ENCODE results near the gene B3GNT4.
"Not testable (repeated sequence)": the region's sequence is repeated elsewhere in the genome, so short reads cannot be mapped to it uniquely, and the experiment has no call there.

B3GNT4 gene

DNA sequence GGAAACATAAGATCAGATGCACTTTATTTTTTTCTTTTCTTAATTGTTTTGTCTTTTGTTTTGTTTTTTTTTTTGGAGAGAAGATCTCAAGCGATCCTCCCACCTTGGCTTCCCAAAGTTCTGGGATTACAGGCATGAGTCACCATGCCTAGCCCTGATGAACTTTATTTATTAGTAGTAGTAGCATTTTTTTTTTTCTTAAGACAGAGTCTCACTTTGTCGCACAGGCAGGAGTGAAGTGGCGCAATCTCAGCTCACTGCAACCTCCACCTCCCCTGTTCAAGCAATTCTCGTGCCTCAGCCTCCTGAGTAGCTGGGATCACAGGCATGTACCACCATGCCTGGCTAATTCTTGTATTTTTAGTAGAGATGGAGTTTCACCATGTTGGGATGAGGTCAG, 27.0 kb upstream of the B3GNT4 start:
- not testable (repeated sequence) for H3K27me3 Mint-ChIP-seq; H3K9me3 Mint-ChIP-seq; ATAC-seq; DNase-seq; H3K27ac Mint-ChIP-seq; H3K36me3 Mint-ChIP-seq (ENCODE audit: low read depth); H3K4me3 Mint-ChIP-seq
- H3K4me1 Mint-ChIP-seq, result peaks cover 15% of the 10 kb centered on the region

DNA sequence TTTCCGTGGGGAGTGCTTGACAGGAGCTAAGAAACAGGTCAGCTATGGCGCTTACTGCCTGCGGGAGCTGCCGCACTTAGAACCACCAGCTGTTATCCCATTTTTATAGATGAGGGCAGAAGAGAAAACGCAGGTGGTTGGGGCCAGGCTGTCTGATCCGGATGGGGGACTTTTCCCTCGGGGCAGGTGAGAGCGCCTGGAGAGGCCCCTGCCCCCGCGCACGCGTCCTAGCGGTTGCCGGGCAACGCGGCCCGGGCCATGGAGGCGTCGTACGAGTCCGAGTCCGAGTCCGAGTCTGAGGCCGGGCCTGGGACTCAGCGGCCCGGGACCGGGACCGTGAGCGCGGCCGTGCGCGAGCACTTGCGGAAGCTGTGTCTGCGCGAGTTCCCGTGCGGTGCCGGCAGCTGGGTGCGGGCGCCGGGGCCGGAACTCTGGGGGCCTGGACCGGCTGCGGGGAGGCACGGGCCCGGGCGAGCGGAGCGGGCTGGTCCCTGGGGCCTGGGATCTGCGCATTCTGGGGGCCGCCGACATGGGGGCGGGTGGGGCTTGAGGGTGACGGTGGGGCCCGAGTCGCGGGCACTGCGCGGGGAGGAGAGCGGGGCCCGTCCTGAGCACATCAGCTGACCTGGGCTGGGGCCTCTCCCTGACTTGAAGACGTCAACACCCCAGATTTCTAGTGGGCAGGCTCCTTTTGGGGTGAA, 20.5 kb upstream of the B3GNT4 start, which contains the start of gene LRRC43:
TSS of gene LRRC43 (plus strand) at position 237 of the 701 bp plus-strand sequence. CDS start at position 259, 22 bp downstream.
- Mint-ChIP-seq H3K4me3 (peak within 1 kb of the TSS; percentile 78), H3K4me1 (peaks cover 12% of the 10 kb centered on the region), H3K27me3 (peaks cover 13% of the 10 kb centered on the region), H3K27ac (no peak within 1 kb of the TSS), H3K9me3 (no peaks in the 10 kb centered on the region), H3K36me3 (ENCODE audit: low read depth) (no peaks in the 10 kb centered on the region)
- ATAC-seq (peak; percentile 50), DNase-seq (peak; percentile 33)

DNA sequence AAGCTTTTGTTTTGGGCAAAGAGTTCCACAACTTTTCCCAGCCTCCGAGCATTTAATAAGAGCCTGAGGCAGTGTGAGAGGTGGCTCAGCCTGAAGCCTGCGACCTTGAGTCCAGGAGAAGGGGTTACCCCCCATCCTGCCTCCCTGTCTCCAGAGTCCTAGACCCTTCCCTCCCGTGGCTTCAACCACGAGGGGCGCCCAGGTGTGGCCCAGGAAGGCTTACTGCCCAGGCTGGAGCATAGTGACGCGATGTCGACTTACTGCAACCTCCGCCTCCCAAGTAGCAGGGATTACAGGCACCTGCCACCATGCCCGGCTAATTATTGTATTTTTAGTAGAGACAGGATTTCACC, 19.9 kb upstream of the B3GNT4 start:
- H3K27me3 Mint-ChIP-seq, result peaks cover 13% of the 10 kb centered on the region
- peaks cover 12% of the 10 kb centered on the region for H3K4me1 Mint-ChIP-seq
- no peak overlapping the region for H3K27ac Mint-ChIP-seq
- ATAC-seq, result no peak
- H3K4me3 Mint-ChIP-seq, result peak overlapping the region; percentile 26
- H3K36me3 Mint-ChIP-seq (ENCODE audit: low read depth), result no peaks in the 10 kb centered on the region
- no peak for DNase-seq
- H3K9me3 Mint-ChIP-seq, result no peaks in the 10 kb centered on the region

DNA sequence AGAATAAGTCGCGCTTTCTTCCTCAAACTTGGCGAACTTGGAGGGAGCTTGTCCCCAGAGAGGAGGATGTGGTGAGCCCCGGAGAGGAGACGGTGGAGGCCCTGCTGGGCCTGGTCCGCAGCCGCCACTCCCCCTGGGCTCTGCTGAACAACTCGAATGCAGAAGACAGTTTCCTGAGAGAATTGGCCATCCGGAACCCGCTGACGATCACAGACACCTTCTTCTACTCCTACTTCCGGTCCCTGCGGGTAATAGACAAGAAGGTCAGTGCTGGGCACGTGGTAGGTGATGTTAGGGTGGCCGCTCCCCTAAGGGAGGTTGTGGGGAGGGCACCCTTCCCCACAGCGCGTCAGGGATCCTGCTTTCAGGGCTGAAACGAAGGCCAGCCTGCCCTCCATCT, 19.0 kb upstream of the B3GNT4 start:
- Mint-ChIP-seq H3K4me3 (peak overlapping the region; percentile 5), H3K36me3 (ENCODE audit: low read depth) (no peaks in the 10 kb centered on the region), H3K9me3 (no peaks in the 10 kb centered on the region), H3K4me1 (peaks cover 12% of the 10 kb centered on the region), H3K27me3 (peaks cover 13% of the 10 kb centered on the region), H3K27ac (peak overlapping the region; percentile 29)
- DNase-seq (no peak), ATAC-seq (peak; percentile 18)

DNA sequence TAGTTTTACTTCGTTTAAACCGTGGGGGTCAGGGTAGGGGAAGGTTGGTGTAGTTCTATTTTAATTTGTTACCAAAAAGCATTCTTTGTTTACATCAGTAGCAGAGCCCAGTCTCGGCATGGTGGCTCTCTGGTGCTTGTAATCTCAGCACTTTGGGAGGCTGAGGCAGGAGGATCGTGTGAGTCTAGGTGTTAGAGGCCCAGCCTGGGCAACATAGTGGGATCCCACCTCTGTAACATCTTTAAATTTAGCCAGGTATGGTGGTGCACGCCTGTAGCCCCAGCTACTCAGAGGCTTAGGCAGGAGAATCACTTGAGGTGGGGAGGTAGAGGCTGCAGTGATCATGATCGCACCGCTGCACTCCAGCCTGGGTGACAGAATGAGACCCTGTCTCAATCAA, 18.4 kb upstream of the B3GNT4 start:
- Mint-ChIP-seq H3K27me3 (peaks cover 13% of the 10 kb centered on the region), H3K9me3 (no peaks in the 10 kb centered on the region), H3K4me3 (no peak overlapping the region), H3K36me3 (ENCODE audit: low read depth) (no peaks in the 10 kb centered on the region), H3K27ac (no peak overlapping the region), H3K4me1 (peaks cover 10% of the 10 kb centered on the region)
- DNase-seq, result no peak
- no peak for ATAC-seq

DNA sequence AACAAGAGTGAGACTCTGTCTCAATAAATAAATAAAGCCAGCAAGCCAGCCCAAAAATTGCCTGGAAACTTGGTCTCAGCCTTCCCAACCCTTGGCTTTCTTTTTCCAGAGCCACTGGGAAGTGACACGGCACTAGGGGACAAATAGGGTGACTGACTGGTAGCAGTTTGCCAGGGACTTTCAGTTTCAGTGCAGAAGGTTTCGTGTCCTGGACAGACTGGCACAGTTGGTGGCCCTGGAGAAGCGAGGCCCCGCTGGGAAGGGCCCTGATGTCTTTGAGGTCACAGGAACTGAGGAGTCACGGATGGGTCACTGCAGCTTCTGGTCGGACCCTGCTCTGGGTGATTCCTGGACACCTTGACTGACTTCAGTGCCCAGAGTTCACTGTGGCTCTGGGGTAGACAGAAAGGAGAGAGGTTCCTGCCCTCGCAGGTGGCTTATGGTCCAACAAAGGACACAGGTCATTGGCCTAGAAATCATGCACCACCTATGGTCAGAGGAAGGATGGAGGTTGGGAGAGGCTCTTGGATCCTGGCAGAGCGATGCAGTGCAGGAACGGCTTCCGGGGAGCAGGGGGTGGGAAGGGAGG, 17.9 kb upstream of the B3GNT4 start:
- ATAC-seq, result no peak
- Mint-ChIP-seq H3K27me3 (peaks cover 11% of the 10 kb centered on the region), H3K27ac (no peak overlapping the region), H3K36me3 (ENCODE audit: low read depth) (no peaks in the 10 kb centered on the region), H3K4me1 (peaks cover 7% of the 10 kb centered on the region), H3K9me3 (no peaks in the 10 kb centered on the region), H3K4me3 (no peak overlapping the region)
- no peak for DNase-seq

DNA sequence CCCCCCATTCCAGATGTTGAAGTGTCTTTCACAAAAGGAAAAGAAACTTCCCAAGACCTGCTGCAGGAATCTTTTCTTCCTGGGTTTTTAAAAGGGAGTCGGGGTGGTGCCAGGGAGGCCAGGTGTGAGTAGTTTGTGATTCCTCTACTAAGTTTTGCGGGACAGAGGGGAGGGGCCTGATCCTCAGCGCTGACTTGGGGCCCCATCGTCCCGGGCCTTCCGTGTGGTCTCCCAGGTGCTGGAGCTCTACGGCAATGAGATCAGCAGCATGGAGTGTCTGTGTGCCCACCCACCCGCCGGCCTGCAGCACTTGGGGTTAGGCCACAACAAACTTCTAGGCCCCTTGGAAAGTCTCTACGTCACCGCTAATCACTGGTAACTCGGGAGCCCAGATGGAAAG, 16.0 kb upstream of the B3GNT4 start:
- H3K27ac Mint-ChIP-seq, result no peak overlapping the region
- H3K9me3 Mint-ChIP-seq, result no peaks in the 10 kb centered on the region
- H3K4me3 Mint-ChIP-seq, result no peak overlapping the region
- no peaks in the 10 kb centered on the region for H3K36me3 Mint-ChIP-seq (ENCODE audit: low read depth)
- H3K27me3 Mint-ChIP-seq, result peaks cover 13% of the 10 kb centered on the region
- no peak for ATAC-seq
- peaks cover 6% of the 10 kb centered on the region for H3K4me1 Mint-ChIP-seq
- no peak for DNase-seq

DNA sequence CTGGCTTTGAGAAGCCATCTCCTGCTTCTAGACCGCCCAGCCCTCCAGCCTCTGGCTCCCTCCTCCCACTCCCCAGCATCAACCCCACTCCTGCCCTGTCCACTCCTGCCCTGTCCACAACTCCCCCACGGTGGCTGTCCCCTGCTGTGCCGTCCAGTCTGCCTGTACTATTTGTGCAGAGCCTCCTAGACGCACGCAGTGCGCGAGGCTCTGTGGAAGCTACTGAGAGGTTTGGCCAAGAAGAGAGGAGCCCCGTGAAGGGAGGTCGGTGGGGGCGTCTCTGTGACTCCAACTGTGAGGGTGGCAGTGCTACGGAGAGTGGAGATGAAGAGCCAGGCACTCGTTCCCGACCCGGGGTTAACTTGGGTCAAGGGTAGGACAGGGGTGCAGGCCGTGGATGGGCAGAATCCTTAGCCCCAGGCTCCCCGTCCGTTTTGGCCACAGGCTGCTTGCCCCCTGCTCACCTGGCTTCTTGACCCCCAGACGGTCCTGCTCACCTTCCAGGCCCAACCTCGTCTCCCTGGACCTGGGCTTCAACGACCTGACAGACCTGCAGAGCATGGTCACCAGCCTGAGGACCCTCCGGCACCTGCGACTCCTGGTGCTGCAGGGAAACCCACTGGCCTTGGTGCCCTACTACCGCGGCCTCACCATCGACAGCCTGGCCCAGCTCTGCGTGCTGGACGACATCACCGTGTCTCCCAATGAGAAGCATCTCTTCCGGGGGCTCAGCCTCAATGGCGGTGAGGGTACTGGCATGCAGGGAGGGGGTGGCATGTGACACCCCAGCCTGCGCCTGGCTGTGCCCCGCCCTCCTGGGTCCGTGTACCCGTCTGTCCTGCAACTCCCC, 13.7 kb upstream of the B3GNT4 start:
- ATAC-seq, result no peak
- H3K27me3 Mint-ChIP-seq, result peaks cover 8% of the 10 kb centered on the region
- H3K9me3 Mint-ChIP-seq, result no peaks in the 10 kb centered on the region

DNA sequence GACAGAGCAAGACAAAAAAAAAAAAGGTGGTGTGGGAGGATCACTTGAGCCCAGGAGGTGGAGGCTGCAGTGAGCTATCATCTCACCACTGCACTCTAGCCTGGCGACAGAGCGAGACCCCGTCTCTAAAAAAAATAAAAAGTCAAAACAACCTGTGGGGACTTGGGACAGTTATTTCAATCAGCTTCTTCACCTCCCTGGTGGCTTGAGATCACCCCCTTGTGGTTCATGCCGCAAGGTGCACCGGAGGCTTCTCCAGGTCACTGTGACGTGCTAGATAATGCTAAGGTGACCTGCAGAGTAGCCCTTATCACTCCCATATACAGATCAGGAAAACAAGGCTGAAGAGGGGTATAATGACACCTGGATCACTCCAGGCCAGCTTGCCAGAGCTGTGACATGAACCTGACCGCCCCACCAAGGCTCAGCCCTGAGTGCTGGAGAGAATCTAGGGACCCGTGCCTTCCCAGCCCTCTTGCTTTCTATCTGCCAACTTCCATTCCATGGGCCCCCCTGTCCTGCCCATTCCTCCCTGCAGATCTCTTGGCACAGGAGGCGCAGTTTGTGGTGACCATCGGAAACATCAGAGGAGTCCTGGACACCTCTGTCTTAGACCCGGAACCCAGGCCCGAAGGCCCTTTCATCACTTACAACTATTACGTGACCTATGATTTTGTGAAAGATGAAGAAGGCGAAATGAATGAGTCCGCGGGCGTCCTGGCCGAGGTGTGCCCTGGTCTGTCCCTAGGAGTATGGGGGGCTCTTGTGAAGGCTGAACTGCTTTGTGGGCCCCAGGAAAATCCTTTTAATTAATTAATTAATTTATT, 12.5 kb upstream of the B3GNT4 start:
- ATAC-seq (peak; percentile 82), DNase-seq (peak; percentile 78)
- Mint-ChIP-seq H3K27me3 (peaks cover 8% of the 10 kb centered on the region), H3K4me3 (no peak overlapping the region), H3K27ac (no peak overlapping the region), H3K36me3 (ENCODE audit: low read depth) (no peaks in the 10 kb centered on the region), H3K4me1 (no peaks in the 10 kb centered on the region), H3K9me3 (peaks cover 6% of the 10 kb centered on the region)

More for the DNA sequence above, 13.7 kb upstream of the B3GNT4 start:
- no peaks in the 10 kb centered on the region for H3K36me3 Mint-ChIP-seq (ENCODE audit: low read depth)
- no peaks in the 10 kb centered on the region for H3K4me1 Mint-ChIP-seq
- DNase-seq, result no peak
- no peak overlapping the region for H3K4me3 Mint-ChIP-seq
- no peak overlapping the region for H3K27ac Mint-ChIP-seq

DNA sequence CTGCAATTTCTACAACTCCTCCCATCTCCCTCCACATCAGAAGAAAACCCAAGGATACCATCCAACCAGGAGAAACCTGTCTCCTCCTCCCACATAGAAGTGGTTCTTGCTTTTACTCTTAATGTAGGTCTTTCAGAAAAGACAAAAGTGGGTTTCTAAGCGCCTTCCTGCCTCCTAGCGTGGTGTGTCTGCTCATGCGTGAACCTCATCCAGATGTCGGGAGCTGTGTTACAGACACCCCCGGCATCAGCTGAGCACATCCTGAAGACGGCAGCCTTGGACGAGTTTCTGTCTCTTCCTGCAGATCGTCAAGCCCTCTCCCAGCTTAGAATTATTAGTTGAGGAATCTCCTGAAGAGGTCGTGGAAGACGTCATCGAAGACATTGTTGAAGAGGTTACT, 11.1 kb upstream of the B3GNT4 start:
- ATAC-seq (no peak), DNase-seq (no peak)
- H3K27ac Mint-ChIP-seq, result no peak overlapping the region
- peaks cover 12% of the 10 kb centered on the region for H3K27me3 Mint-ChIP-seq
- no peak overlapping the region for H3K4me3 Mint-ChIP-seq
- H3K4me1 Mint-ChIP-seq, result peaks cover 5% of the 10 kb centered on the region
- H3K9me3 Mint-ChIP-seq, result peaks cover 6% of the 10 kb centered on the region
- no peaks in the 10 kb centered on the region for H3K36me3 Mint-ChIP-seq (ENCODE audit: low read depth)

DNA sequence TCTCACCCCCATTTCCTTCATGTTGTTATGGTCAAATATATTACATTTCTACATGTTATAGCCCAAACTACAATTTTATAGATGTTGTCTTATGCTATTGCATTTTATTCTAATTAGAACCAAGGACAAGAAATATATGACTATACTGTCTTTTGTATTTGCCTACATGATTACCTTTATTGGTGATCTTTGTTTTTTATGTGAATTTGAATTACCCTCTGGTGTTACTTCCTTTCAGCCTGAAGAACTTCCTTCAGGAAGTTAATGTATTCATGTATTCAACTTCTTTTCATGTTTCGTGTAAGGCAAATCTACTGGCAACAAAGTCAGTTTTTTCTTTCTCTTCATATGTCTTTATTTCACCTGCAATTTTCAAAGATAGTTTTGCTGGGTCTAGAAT, 8.7 kb upstream of the B3GNT4 start:
- no peak for ATAC-seq
- peaks cover 15% of the 10 kb centered on the region for H3K4me1 Mint-ChIP-seq
- no peak for DNase-seq
- H3K36me3 Mint-ChIP-seq (ENCODE audit: low read depth), result no peaks in the 10 kb centered on the region
- no peak overlapping the region for H3K27ac Mint-ChIP-seq
- H3K9me3 Mint-ChIP-seq, result peaks cover 6% of the 10 kb centered on the region
- H3K4me3 Mint-ChIP-seq, result no peak overlapping the region
- peaks cover 23% of the 10 kb centered on the region for H3K27me3 Mint-ChIP-seq

DNA sequence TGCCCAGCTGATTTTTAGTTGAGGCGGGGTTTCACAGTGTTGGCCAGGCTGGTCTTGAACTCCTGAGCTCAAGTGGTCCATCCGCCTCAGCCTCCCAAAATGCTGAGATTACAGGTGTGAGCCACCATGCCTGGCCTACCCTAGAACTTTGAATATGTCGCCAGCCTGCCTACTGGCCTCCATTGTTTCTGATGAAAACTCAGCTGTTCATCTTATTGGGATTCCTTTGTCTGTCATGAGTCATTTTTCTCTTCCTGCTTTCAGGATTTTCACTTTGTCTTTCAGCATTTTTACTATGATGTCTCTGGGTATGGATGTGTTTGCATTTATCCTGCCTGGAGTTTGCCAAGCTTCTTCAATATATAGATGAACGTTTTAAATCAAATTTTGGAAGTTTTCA, 8.1 kb upstream of the B3GNT4 start:
- Mint-ChIP-seq H3K36me3 (ENCODE audit: low read depth) (no peaks in the 10 kb centered on the region), H3K9me3 (peaks cover 6% of the 10 kb centered on the region), H3K27ac (no peak overlapping the region), H3K27me3 (peaks cover 26% of the 10 kb centered on the region), H3K4me3 (no peak overlapping the region), H3K4me1 (peaks cover 15% of the 10 kb centered on the region)
- DNase-seq (no peak), ATAC-seq (no peak)

DNA sequence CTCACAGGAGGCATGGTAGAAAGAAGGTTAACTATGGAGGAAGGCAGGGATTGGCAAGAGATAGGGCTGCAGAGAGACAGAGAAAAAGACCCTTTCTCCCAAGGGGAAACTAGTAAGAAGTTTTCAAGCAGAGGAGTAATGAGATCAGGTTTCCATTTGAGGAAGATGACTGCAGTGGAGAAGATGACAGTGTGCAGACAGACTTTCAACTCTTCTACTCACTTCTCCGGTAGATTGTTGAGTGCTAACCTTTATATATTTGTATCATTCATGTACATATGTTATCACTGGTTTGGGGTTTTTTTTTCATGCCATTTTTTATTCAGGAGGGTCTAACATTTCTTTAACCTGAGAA, 5.9 kb upstream of the B3GNT4 start:
- H3K27ac Mint-ChIP-seq, result peak overlapping the region; percentile 75
- peaks cover 6% of the 10 kb centered on the region for H3K9me3 Mint-ChIP-seq
- H3K27me3 Mint-ChIP-seq, result peaks cover 27% of the 10 kb centered on the region
- H3K4me1 Mint-ChIP-seq, result peaks cover 15% of the 10 kb centered on the region
- no peak overlapping the region for H3K4me3 Mint-ChIP-seq
- no peaks in the 10 kb centered on the region for H3K36me3 Mint-ChIP-seq (ENCODE audit: low read depth)
- no peak for DNase-seq
- ATAC-seq, result peak; percentile 66

Data from activated naive CD8-positive, alpha-beta T cell treated with anti-CD3 and anti-CD28 coated beads, Interleukin-2, amount 50 U/mL, for 24 hours (primary cell).